Measurements from ENCODE around the gene TMEM51. TPM values are rescaled to one million over a fixed set of nuclear protein-coding genes. Genes with fewer than 3 reads are reported as not detected.

TMEM51 gene
- total RNA-seq, result 1.5 and 1.7 TPM in 2 replicates

GRCh38 chr1:15153184-15153841 lies at the start of gene TMEM51:
TMEM51 (plus strand) TSS chr1:15153747; CDS start chr1:15215088, 61,341 bp downstream.

GRCh38 chr1:15246960-15247614 lies 93.5 kb downstream of the TMEM51 start, which contains the start of gene FHAD1:
FHAD1 (plus strand) TSS chr1:15247223; CDS start chr1:15251785, 4,562 bp downstream.

Other genes starting within 250 kb of the TMEM51 start
- 11.1 and 14.9 TPM in 2 replicates for gene FHAD1, start 93.5 kb downstream of the TMEM51 start, total RNA-seq

All from hair follicle dermal papilla cell (primary cell).